ENCODE data around the gene CDH1. TPM values are rescaled to one million over a fixed set of nuclear protein-coding genes. Genes with fewer than 3 reads are reported as not detected.

CDH1 gene
- total RNA-seq, 1 experiment from 2014 or later, result 65.8 TPM

GRCh38 chr16:68760671-68761275 lies 23.7 kb downstream of the CDH1 start:
- CTCF ChIA-PET, result no interaction called here
- H3K4me3 ChIP-seq (ENCODE audit: low read depth in 2 of 2, low read length in 2 of 2), result no peak overlapping the region
- intact Hi-C loops (cut with micrococcal nuclease; ENCODE audit: unreplicated experiment) (no loop called here), in situ Hi-C loops (cut with HindIII; ENCODE audit: low pct_unique_long_range_greater_than_20kb, low sequenced_read_pairs) (no loop called here)
- no peaks in the 10 kb centered on the region for H3K27me3 ChIP-seq (ENCODE audit: control insufficient read depth, insufficient read depth, low read length)
- no TSS peak for BruUV-seq (replicated peaks)
- POLR2A ChIA-PET, result no interaction called here
- H3K36me3 ChIP-seq (ENCODE audit: control insufficient read depth, insufficient read depth, low read length), result no peaks in the 10 kb centered on the region
- H3K9me3 ChIP-seq (ENCODE audit: control insufficient read depth, insufficient read depth, low read depth, low read length), result no peaks in the 10 kb centered on the region
- ATAC-seq (peak; percentile 82), DNase-seq (ENCODE audit: low read depth, low spot score) (no peak)
- no peak for TF ChIP-seq CTCF (IDR thresholded peaks at IDR 0.05)
- no peak for TF ChIP-seq REST (IDR thresholded peaks at IDR 0.05; ENCODE audit: insufficient read depth in 1 of 2, low read depth in 2 of 2, low read length in 1 of 2)
- TF ChIP-seq TCF7L2 (IDR thresholded peaks at IDR 0.05; ENCODE audit: low read depth, low read length), result no peak
- no peak for TF ChIP-seq SIN3A (IDR thresholded peaks at IDR 0.05; ENCODE audit: borderline replicate concordance, insufficient read depth, low read depth, low read length)
- TF ChIP-seq POLR2AphosphoS5 (IDR thresholded peaks at IDR 0.05; ENCODE audit: low read depth, low read length), result no peak
- H3K4me1 ChIP-seq (ENCODE audit: control insufficient read depth, insufficient read depth, low read length), result peaks cover 10% of the 10 kb centered on the region
- H3K27ac ChIP-seq (ENCODE audit: low read length), result no peak overlapping the region

- no peak for DNase-seq (ENCODE audit: low read depth, low spot score)
- TF ChIP-seq CTCF (IDR thresholded peaks at IDR 0.05), result no peak
- TF ChIP-seq TCF7L2 (IDR thresholded peaks at IDR 0.05; ENCODE audit: low read depth, low read length), result no peak
- TF ChIP-seq SIN3A (IDR thresholded peaks at IDR 0.05; ENCODE audit: borderline replicate concordance, insufficient read depth, low read depth, low read length), result no peak
- TF ChIP-seq POLR2AphosphoS5 (IDR thresholded peaks at IDR 0.05; ENCODE audit: low read depth, low read length), result no peak
- no peak for TF ChIP-seq REST (IDR thresholded peaks at IDR 0.05; ENCODE audit: insufficient read depth in 1 of 2, low read depth in 2 of 2, low read length in 1 of 2)
- Histone ChIP-seq H3K27me3 (ENCODE audit: control insufficient read depth, insufficient read depth, low read length) (no peaks in the 10 kb centered on the region), H3K9me3 (ENCODE audit: control insufficient read depth, insufficient read depth, low read depth, low read length) (no peaks in the 10 kb centered on the region), H3K4me3 (ENCODE audit: low read depth in 2 of 2, low read length in 2 of 2) (no peak overlapping the region), H3K27ac (ENCODE audit: low read length) (0 out of 2 replicates have a peak overlapping the region, but pooled peaks have one; percentile 12), H3K36me3 (ENCODE audit: control insufficient read depth, insufficient read depth, low read length) (no peaks in the 10 kb centered on the region), H3K4me1 (ENCODE audit: control insufficient read depth, insufficient read depth, low read length) (peaks cover 10% of the 10 kb centered on the region)
- in situ Hi-C loops (cut with HindIII; ENCODE audit: low pct_unique_long_range_greater_than_20kb, low sequenced_read_pairs), result no loop called here
- no TSS peak for BruUV-seq (replicated peaks)
- ChIA-PET POLR2A (interaction anchor here (0.5 kb wide), 1 partner anchor 108 kb away, joined by 3 read pairs; no protein-coding TSS in a partner anchor), CTCF (no interaction called here)
- intact Hi-C loops (cut with micrococcal nuclease; ENCODE audit: unreplicated experiment), result no loop called here
- no peak; the same call in 1 of the 2 replicates for ATAC-seq
Measured at GRCh38 chr16:68762996-68763756, 26.1 kb downstream of the CDH1 start.

Data from Panc1 (cell line).